ENCODE measurements around the gene APLP1.

DNA sequence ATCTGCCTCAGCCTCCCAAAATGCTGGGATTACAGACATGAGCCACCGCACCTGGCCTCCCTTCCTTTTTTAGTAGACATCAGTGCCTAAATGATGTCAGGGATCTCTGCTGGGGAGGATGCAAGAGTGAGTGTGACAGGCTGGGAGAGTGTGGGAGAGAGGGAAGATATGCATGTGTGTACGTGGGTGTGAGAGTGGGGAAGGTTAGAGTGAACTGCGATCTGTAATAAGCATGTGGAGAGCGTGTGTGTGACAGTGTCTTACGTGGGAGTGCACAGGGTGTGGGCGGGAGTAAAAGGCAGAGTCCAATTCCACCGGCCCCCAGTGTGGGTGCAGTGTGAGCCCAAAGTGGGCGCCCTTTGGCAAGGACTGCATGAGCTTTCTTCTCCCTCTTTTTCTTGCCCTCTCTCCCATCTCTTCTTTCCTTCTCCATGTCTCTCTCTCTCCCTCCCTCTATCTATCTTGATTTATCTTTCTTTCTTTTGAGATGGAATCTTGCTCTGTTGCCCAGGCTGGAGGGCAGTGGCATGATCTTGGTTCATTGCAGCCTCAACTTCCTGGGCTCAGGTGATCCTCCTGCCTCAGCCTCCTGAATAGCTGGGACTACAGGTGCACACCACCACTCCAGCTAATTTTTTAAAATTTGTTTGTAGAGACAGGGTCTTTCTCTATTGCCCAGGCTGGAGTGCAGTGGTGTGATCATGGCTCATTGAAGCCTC is 15.2 kb upstream of the APLP1 start:
- no peak for TF ChIP-seq EZH2 (IDR thresholded peaks at IDR 0.05; ENCODE audit: borderline replicate concordance, low read depth, low read length, severe bottlenecking)
- no peak for TF ChIP-seq POLR2AphosphoS5 (IDR thresholded peaks at IDR 0.05; ENCODE audit: insufficient read depth, low read depth, low read length)
- no peak for TF ChIP-seq JUN (IDR thresholded peaks at IDR 0.05; ENCODE audit: borderline replicate concordance, insufficient read depth, insufficient read length, low read depth)
- no peak for TF ChIP-seq CTCF (IDR thresholded peaks at IDR 0.05; ENCODE audit: extremely low read depth in 1 of 2, insufficient read depth in 1 of 2, low read depth in 1 of 2, low read length in 2 of 2)
- no peak for TF ChIP-seq POLR2A (IDR thresholded peaks at IDR 0.05; ENCODE audit: low read depth, low read length)
